Neural crest cell (in vitro differentiated cells): Measurements from ENCODE around the gene FMOD. TPM values are rescaled to one million over a fixed set of nuclear protein-coding genes. Genes with fewer than 3 reads are reported as not detected.

Experiments used
- DNase-seq: peaks from one replicate; pipeline ENCODE4 v3.0.0; 2021; ENCODE audit warnings: low read depth, mixed read lengths, low spot score
- H3K27ac Mint-ChIP-seq: one replicate; pipeline ENCODE4 v1.8.0; 2021; ENCODE audit warnings: mild to moderate bottlenecking, mixed read lengths; ENCODE audit not compliant: unreplicated experiment
- H3K27me3 Mint-ChIP-seq: 2 replicates; pipeline ENCODE4 v1.8.0; 2021; ENCODE audit warnings: low read depth, mild to moderate bottlenecking, mixed read lengths
- H3K36me3 Mint-ChIP-seq: 2 replicates; pipeline ENCODE4 v1.8.0; 2021; ENCODE audit warnings: low read depth, mild to moderate bottlenecking, mixed read lengths
- H3K4me1 Mint-ChIP-seq: 2 replicates; pipeline ENCODE4 v1.8.0; 2021; ENCODE audit warnings: mixed read lengths
- H3K4me3 Mint-ChIP-seq: one replicate; pipeline ENCODE4 v1.8.0; 2021; ENCODE audit warnings: mild to moderate bottlenecking, mixed read lengths
- H3K9me3 Mint-ChIP-seq: 2 replicates; pipeline ENCODE4 v1.8.0; 2021; ENCODE audit warnings: mixed read lengths
- CTCF ChIP-seq: fragments of 200-600 bp; sonication (generic); conservative IDR thresholded peaks from 2 replicates; pipeline ENCODE4 v1.5.0; 2021; ENCODE audit warnings: antibody characterized with exemption, mild to moderate bottlenecking
- total RNA-seq: library from RNA; stranded (reverse); gene quantifications from 2 replicates; pipeline ENCODE4 v1.2.1, GENCODE V29; 2021

The FMOD gene
- total RNA-seq, 1 donor from 2014 or later, result 0.35 TPM

GRCh38 chr1:203361945-203362719 lies 11.2 kb upstream of the FMOD start:
- H3K9me3 Mint-ChIP-seq, result no peaks in the 10 kb centered on the region
- no peak overlapping the region for H3K4me3 Mint-ChIP-seq
- DNase-seq, result no peak
- peaks cover 17% of the 10 kb centered on the region for H3K27me3 Mint-ChIP-seq
- TF ChIP-seq CTCF, result no peak
- H3K4me1 Mint-ChIP-seq, result peaks cover 30% of the 10 kb centered on the region
- no peaks in the 10 kb centered on the region for H3K36me3 Mint-ChIP-seq
- peak overlapping the region; percentile 40 for H3K27ac Mint-ChIP-seq

- H3K4me1 Mint-ChIP-seq, result peaks cover 30% of the 10 kb centered on the region
- no peak overlapping the region for H3K4me3 Mint-ChIP-seq
- no peaks in the 10 kb centered on the region for H3K9me3 Mint-ChIP-seq
- no peak for TF ChIP-seq CTCF
- no peaks in the 10 kb centered on the region for H3K36me3 Mint-ChIP-seq
- no peak for DNase-seq
- peaks cover 19% of the 10 kb centered on the region for H3K27me3 Mint-ChIP-seq
- no peak overlapping the region for H3K27ac Mint-ChIP-seq
Observed at GRCh38 chr1:203360547-203361185, 9.7 kb upstream of the FMOD start.

- peaks cover 19% of the 10 kb centered on the region for H3K4me1 Mint-ChIP-seq
- no peaks in the 10 kb centered on the region for H3K9me3 Mint-ChIP-seq
- no peak for TF ChIP-seq CTCF
- H3K27me3 Mint-ChIP-seq, result peaks cover 19% of the 10 kb centered on the region
- DNase-seq, result no peak
- H3K4me3 Mint-ChIP-seq, result no peak overlapping the region
- no peak overlapping the region for H3K27ac Mint-ChIP-seq
- no peaks in the 10 kb centered on the region for H3K36me3 Mint-ChIP-seq
Observed at GRCh38 chr1:203359010-203359571, 8.2 kb upstream of the FMOD start.

DNA sequence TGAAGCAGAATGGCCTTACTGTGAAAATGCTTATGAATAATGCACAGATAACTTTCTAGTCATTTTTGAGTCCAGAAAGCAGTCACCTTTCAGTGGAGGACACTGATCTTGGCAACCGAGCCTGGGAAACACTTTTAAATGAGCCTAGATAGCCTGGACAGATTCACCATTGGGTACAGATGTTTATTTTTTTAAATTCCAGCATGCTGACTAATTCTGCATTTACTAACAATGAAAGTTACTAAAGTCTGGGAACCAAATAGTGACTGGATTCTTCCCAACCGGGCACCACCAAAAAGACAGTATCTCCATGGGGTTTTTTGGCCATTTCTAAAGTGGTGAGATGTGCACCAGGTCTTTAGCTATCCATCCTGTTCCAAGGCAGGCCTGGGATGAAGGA lies 3.3 kb upstream of the FMOD start:
- no peaks in the 10 kb centered on the region for H3K36me3 Mint-ChIP-seq
- H3K27ac Mint-ChIP-seq, result no peak overlapping the region
- TF ChIP-seq CTCF, result no peak
- peaks cover 17% of the 10 kb centered on the region for H3K27me3 Mint-ChIP-seq
- H3K9me3 Mint-ChIP-seq, result no peaks in the 10 kb centered on the region
- no peaks in the 10 kb centered on the region for H3K4me1 Mint-ChIP-seq
- H3K4me3 Mint-ChIP-seq, result no peak overlapping the region
- DNase-seq, result no peak

DNA sequence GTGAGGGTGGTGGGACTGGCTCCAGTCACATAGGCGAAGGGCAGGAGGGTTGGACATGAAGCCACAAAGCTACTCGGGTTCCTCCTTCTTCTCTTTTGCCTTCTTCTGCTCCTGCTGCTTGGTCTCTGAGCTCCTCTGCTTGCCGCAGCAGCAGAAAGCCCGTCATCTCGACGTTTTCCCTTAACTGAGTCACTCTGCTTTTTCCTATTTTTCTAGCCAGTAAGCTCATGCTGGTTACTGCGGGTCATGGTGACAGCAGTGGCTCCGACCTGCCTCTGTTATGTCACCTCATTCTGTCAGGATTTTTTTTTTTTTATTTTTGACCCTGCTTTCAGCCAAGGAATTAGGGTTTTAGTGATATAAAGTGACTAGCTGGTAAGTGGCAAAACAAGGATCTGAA lies 2.6 kb upstream of the FMOD start:
- Mint-ChIP-seq H3K27me3 (peaks cover 11% of the 10 kb centered on the region), H3K36me3 (no peaks in the 10 kb centered on the region)

More for the DNA sequence above, 2.6 kb upstream of the FMOD start:
- Mint-ChIP-seq H3K9me3 (no peaks in the 10 kb centered on the region), H3K4me1 (no peaks in the 10 kb centered on the region), H3K4me3 (no peak overlapping the region), H3K27ac (no peak overlapping the region)
- no peak for DNase-seq
- TF ChIP-seq CTCF, result no peak
